Testis (tissue), 2 donors: ENCODE measurements around the gene MACROD2.
"Not testable (repeated sequence)": the region's sequence is repeated elsewhere in the genome, so short reads cannot be mapped to it uniquely, and the experiment has no call there.

ENCODE experiments used
- POLR2A ChIP-seq: fragments of 450-650 bp; IDR thresholded peaks from one replicate; pipeline ENCODE4 v1.6.1; 2017; ENCODE audit warnings: antibody characterized with exemption, mild to moderate bottlenecking, moderate library complexity
- TF ChIP-seq, protein P1 (sequence below), 3 experiments: fragments of 450-650 bp in 2 of 3; fragments of 200-600 bp in 1 of 3; sonication (generic) in 1 of 3; IDR thresholded peaks; one replicate each; pipeline ENCODE4 v1.5.1; 2016 to 2019; ENCODE audit warnings: antibody characterized with exemption in 3 of 3, mild to moderate bottlenecking in 2 of 3, moderate library complexity in 1 of 3

- not testable (repeated sequence) for TF ChIP-seq POLR2A
- TF ChIP-seq, protein P1, sequence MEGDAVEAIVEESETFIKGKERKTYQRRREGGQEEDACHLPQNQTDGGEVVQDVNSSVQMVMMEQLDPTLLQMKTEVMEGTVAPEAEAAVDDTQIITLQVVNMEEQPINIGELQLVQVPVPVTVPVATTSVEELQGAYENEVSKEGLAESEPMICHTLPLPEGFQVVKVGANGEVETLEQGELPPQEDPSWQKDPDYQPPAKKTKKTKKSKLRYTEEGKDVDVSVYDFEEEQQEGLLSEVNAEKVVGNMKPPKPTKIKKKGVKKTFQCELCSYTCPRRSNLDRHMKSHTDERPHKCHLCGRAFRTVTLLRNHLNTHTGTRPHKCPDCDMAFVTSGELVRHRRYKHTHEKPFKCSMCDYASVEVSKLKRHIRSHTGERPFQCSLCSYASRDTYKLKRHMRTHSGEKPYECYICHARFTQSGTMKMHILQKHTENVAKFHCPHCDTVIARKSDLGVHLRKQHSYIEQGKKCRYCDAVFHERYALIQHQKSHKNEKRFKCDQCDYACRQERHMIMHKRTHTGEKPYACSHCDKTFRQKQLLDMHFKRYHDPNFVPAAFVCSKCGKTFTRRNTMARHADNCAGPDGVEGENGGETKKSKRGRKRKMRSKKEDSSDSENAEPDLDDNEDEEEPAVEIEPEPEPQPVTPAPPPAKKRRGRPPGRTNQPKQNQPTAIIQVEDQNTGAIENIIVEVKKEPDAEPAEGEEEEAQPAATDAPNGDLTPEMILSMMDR (IDR thresholded peaks at IDR 0.05) = not testable (repeated sequence)
Measured at GRCh38 chr20:15377603-15378002, 1382.3 kb downstream of the MACROD2 start.
